ENCODE measurements around the gene PPP1R7.

PPP1R7 gene

GRCh38 chr2:241160318-241160717 lies 10.1 kb downstream of the PPP1R7 start:
- TF ChIP-seq CTCF (conservative IDR thresholded peaks at IDR 0.05; ENCODE audit: low read length) (no peak), EZH2phosphoT487 (IDR thresholded peaks at IDR 0.05; ENCODE audit: borderline replicate concordance) (no peak)
- Histone ChIP-seq H2AFZ (ENCODE audit: low read length) (no peak overlapping the region), H3K27me3 (ENCODE audit: insufficient read depth, low read length, poor library complexity, severe bottlenecking) (no peaks in the 10 kb centered on the region), H3K4me1 (ENCODE audit: insufficient read depth, low read length, poor library complexity, severe bottlenecking) (no peaks in the 10 kb centered on the region), H3K79me2 (ENCODE audit: insufficient read depth, low read length) (no peaks in the 10 kb centered on the region), H3K36me3 (ENCODE audit: insufficient read depth, low read length) (peaks cover 20% of the 10 kb centered on the region; the same call in 1 of the 2 replicates), H3K9me3 (ENCODE audit: insufficient read depth, low read depth, low read length) (no peaks in the 10 kb centered on the region), H3K4me2 (ENCODE audit: low read depth, low read length, poor library complexity, severe bottlenecking) (no peak overlapping the region), H3F3A (ENCODE audit: low read depth) (no peaks in the 10 kb centered on the region), H3K4me3 (ENCODE audit: low read length, poor library complexity, severe bottlenecking) (no peak overlapping the region), H3K9me2 (replicated peaks; ENCODE audit: low read depth, low read length) (no peaks in the 10 kb centered on the region), H4K20me1 (ENCODE audit: insufficient read depth, low read length, poor library complexity, severe bottlenecking) (peaks cover 3% of the 10 kb centered on the region), H3K9ac (ENCODE audit: low read depth, low read length, poor library complexity, severe bottlenecking) (no peak overlapping the region)

DNA sequence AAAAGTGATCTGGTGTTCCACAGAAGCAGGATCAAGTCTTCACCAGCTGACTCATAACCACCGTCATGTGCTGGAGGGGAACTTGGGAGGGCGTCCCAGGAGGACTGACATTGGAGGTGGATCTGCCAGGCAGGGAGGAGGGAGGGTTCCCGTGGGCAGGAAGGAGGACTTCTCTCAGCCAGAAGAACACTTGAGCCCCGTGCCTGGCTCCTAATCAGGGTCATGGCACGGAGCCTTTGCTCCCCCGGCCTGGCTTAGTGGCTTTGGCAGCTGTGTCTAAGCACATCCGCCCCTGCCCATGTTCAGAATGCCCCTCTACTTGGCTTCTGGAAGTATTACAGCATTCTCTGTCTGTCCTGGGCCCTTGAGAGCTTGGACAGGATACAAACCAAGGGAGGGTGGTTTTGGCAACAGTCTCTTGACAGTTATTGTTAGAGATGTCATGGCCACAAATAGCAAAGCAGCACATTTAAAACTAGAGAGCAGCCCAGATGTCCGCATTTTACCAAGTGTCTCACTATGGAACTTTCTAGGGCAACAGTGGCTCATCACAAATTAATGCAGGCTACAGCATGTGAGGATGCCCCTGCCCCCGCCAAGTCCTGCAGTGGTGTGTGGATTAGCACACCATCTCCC lies 11.5 kb downstream of the PPP1R7 start:
- Histone ChIP-seq H3K9ac (ENCODE audit: low read depth, low read length, poor library complexity, severe bottlenecking) (no peak overlapping the region), H3K4me3 (ENCODE audit: low read length, poor library complexity, severe bottlenecking) (no peak overlapping the region), H3K27me3 (ENCODE audit: insufficient read depth, low read length, poor library complexity, severe bottlenecking) (no peaks in the 10 kb centered on the region), H4K20me1 (ENCODE audit: insufficient read depth, low read length, poor library complexity, severe bottlenecking) (peaks cover 3% of the 10 kb centered on the region), H3K9me2 (replicated peaks; ENCODE audit: low read depth, low read length) (no peaks in the 10 kb centered on the region), H3K4me1 (ENCODE audit: insufficient read depth, low read length, poor library complexity, severe bottlenecking) (no peaks in the 10 kb centered on the region), H2AFZ (ENCODE audit: low read length) (no peak overlapping the region), H3K4me2 (ENCODE audit: low read depth, low read length, poor library complexity, severe bottlenecking) (no peak overlapping the region), H3K36me3 (ENCODE audit: insufficient read depth, low read length) (peaks cover 24% of the 10 kb centered on the region; the same call in 1 of the 2 replicates), H3K9me3 (ENCODE audit: insufficient read depth, low read depth, low read length) (no peaks in the 10 kb centered on the region), H3K79me2 (ENCODE audit: insufficient read depth, low read length) (no peaks in the 10 kb centered on the region), H3F3A (ENCODE audit: low read depth) (no peaks in the 10 kb centered on the region)
- TF ChIP-seq CTCF (conservative IDR thresholded peaks at IDR 0.05; ENCODE audit: low read length), result no peak
- no peak for TF ChIP-seq EZH2phosphoT487 (IDR thresholded peaks at IDR 0.05; ENCODE audit: borderline replicate concordance)

GRCh38 chr2:241163601-241164118 lies 13.4 kb downstream of the PPP1R7 start:
- H3K4me1 ChIP-seq (ENCODE audit: insufficient read depth, low read length, poor library complexity, severe bottlenecking), result no peaks in the 10 kb centered on the region
- no peak overlapping the region for H3K4me2 ChIP-seq (ENCODE audit: low read depth, low read length, poor library complexity, severe bottlenecking)
- H2AFZ ChIP-seq (ENCODE audit: low read length), result no peak overlapping the region
- no peak overlapping the region for H3K9ac ChIP-seq (ENCODE audit: low read depth, low read length, poor library complexity, severe bottlenecking)
- no peak for TF ChIP-seq CTCF (conservative IDR thresholded peaks at IDR 0.05; ENCODE audit: low read length)
- TF ChIP-seq EZH2phosphoT487 (IDR thresholded peaks at IDR 0.05; ENCODE audit: borderline replicate concordance), result no peak
- H3K36me3 ChIP-seq (ENCODE audit: insufficient read depth, low read length), result peaks cover 25% of the 10 kb centered on the region; the same call in 1 of the 2 replicates
- H3K79me2 ChIP-seq (ENCODE audit: insufficient read depth, low read length), result no peaks in the 10 kb centered on the region
- no peaks in the 10 kb centered on the region for H3K9me3 ChIP-seq (ENCODE audit: insufficient read depth, low read depth, low read length)
- no peak overlapping the region for H3K4me3 ChIP-seq (ENCODE audit: low read length, poor library complexity, severe bottlenecking)
- no peaks in the 10 kb centered on the region for H3F3A ChIP-seq (ENCODE audit: low read depth)
- no peaks in the 10 kb centered on the region for H3K9me2 ChIP-seq (replicated peaks; ENCODE audit: low read depth, low read length)
- no peaks in the 10 kb centered on the region for H3K27me3 ChIP-seq (ENCODE audit: insufficient read depth, low read length, poor library complexity, severe bottlenecking)
- H4K20me1 ChIP-seq (ENCODE audit: insufficient read depth, low read length, poor library complexity, severe bottlenecking), result no peaks in the 10 kb centered on the region

Data from Loucy (cell line).